GM21447 (cell line): ENCODE results near the gene BAAT.

Experiments
- ATAC-seq: cut with Tn5 transposase; IDR thresholded peaks from one replicate; pipeline ENCODE4 v1.9.1; 2021; ENCODE audit not compliant: unreplicated experiment

The BAAT gene

DNA sequence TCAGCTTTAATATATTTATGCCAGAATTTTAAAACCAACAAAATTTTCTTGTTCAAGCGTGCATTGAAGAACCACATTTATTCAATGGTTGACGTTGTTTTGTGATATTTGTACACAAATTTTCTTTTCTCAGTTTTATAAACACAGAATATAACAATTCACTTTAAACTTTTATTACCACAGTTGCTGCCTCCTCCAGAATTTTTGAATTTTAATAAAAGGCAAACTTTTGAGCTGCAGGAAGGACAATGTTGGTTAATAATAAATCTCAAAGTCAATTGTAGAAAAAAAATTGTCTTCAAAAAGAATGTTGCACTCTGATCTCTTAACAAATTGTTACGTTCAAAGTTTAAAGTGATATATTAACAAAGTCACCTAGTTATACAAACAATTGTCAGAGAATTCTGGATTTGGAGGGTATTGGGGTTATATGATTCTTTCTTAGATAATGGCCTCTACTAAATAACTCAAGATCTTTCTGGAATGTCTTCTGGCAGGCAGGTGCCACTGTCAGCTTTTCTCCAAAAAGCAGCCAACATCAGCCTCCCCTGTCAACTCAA is 60.5 kb downstream of the BAAT start:
- no peak for ATAC-seq

DNA sequence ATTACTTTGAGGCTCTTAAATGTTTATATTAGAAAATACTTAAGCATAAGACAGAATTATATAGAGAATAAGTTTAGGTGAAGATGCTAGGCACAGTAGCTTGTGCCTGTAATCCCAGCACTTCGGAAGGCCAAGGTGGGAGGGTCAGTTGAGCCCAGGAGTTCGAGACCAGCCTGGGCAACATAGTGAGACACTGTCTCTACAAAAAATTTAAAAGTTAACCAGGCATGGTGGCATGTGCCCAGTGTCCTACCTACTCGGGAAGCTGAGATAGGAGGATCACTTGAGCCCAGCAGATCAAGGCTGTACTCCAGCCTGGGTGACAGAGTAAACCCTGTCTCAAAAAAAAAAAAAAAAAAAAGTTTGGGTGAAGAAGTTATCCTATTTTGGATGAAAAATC is 61.7 kb downstream of the BAAT start:
- ATAC-seq: no peak

DNA sequence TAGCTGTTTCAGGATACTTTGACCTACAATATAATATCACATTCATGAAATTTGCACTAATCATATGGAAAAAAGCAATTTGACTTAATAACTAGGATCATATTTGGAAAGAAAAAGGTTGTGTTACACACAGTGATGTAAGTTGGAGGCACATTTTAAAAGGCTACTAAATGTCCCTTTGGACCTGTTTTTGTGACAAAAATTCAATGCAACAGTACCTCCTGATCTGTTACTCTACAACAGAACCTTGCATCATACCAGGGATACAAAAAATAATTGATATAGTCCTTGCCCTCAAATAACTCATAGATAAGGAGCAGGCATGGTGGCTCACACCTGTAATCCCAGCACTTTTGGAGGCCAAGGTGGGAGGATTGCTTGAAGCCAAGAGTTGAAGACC is 67.1 kb downstream of the BAAT start:
- no peak for ATAC-seq

DNA sequence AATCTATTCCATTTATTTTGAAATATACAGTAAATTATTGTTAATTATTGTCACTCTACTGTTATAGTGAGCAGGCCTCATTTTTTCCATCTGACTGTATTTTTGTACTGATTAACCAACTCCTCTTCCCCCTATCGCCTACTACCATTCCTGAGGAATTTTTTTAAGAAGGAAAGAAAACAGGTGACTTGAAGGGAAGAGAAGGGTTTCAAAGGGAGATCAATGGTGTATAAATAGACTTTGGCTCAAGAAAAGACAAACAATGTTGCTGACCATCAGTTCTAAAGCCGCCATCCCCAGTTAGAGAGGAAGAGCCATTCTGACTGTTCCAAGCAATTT is 69.7 kb downstream of the BAAT start:
- no peak for ATAC-seq

DNA sequence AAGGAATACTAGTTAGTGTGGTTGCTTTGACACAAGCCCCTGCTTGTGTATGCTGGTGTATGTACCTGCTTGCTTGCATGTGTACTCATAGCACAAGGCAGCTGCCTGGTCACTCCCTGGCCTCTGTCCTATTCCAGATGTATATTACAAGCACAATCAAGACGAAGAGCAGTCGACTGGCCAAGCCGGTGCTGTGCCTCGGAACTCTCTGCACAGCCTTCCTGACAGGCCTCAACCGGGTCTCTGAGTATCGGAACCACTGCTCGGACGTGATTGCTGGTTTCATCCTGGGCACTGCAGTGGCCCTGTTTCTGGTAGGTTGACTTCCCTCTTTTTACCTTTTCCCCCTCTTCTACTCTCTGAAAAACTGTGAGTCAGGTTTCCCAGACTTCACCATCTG is 72.1 kb downstream of the BAAT start:
- ATAC-seq: no peak

GRCh38 chr9:101311758-101312420 is 72.9 kb downstream of the BAAT start:
- peak; percentile 86 for ATAC-seq

GRCh38 chr9:101311191-101311590 is 73.6 kb downstream of the BAAT start:
- ATAC-seq: no peak
